Measurements from ENCODE around the gene ZNF462. TPM values are rescaled to one million over a fixed set of nuclear protein-coding genes. Genes with fewer than 3 reads are reported as not detected.

ZNF462 gene
- total and polyA plus RNA-seq, 2 experiments from 2014 or later: 40.0 to 101 TPM

DNA sequence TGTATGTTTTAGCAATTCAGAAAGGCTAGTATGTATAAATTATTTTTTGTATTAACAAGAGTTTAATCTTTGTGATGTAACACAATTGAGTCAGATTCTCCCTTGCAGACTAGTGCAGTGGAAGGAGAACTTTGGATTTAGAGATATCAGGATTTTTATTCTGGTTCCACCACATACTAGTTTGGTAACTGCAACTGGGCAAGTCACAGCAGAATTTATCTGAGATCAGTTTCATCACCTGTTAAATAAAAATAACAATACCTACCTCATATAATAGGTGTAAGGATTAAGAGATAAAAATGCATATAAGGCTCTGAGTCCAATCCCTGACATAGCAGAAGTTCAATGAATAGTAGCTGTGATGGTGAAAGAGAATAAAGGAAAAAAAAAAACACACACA, 34.0 kb upstream of the ZNF462 start:
- DNase-seq (ENCODE audit: low spot score) (no peak), ATAC-seq (no peak)
- Histone ChIP-seq H3K4me1 (ENCODE audit: insufficient read depth) (0 out of 2 replicates have a peak, but pooled peaks cover 2% of the 10 kb centered on the region), H3F3A (replicated peaks; ENCODE audit: low read depth) (no peaks in the 10 kb centered on the region), H3K9me2 (ENCODE audit: insufficient read depth) (0 out of 2 replicates have a peak, but pooled peaks cover 6% of the 10 kb centered on the region), H2AFZ (no peak overlapping the region), H3K36me3 (ENCODE audit: insufficient read depth) (no peaks in the 10 kb centered on the region), H3K4me2 (no peak overlapping the region), H3K27ac (ENCODE audit: low read depth) (no peak overlapping the region), H4K20me1 (replicated peaks; ENCODE audit: insufficient read depth) (no peaks in the 10 kb centered on the region), H3K4me3 (no peak overlapping the region), H3K27me3 (ENCODE audit: insufficient read depth) (no peaks in the 10 kb centered on the region), H3K79me2 (replicated peaks; ENCODE audit: insufficient read depth) (no peaks in the 10 kb centered on the region)
- peaks cover 9% of the 10 kb centered on the region for H3K9me3 Mint-ChIP-seq
- TF ChIP-seq, protein P1, sequence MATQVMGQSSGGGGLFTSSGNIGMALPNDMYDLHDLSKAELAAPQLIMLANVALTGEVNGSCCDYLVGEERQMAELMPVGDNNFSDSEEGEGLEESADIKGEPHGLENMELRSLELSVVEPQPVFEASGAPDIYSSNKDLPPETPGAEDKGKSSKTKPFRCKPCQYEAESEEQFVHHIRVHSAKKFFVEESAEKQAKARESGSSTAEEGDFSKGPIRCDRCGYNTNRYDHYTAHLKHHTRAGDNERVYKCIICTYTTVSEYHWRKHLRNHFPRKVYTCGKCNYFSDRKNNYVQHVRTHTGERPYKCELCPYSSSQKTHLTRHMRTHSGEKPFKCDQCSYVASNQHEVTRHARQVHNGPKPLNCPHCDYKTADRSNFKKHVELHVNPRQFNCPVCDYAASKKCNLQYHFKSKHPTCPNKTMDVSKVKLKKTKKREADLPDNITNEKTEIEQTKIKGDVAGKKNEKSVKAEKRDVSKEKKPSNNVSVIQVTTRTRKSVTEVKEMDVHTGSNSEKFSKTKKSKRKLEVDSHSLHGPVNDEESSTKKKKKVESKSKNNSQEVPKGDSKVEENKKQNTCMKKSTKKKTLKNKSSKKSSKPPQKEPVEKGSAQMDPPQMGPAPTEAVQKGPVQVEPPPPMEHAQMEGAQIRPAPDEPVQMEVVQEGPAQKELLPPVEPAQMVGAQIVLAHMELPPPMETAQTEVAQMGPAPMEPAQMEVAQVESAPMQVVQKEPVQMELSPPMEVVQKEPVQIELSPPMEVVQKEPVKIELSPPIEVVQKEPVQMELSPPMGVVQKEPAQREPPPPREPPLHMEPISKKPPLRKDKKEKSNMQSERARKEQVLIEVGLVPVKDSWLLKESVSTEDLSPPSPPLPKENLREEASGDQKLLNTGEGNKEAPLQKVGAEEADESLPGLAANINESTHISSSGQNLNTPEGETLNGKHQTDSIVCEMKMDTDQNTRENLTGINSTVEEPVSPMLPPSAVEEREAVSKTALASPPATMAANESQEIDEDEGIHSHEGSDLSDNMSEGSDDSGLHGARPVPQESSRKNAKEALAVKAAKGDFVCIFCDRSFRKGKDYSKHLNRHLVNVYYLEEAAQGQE (IDR thresholded peaks at IDR 0.05; ENCODE audit: unreplicated experiment): no peak
- TF ChIP-seq ZNF114 (CRISPR knock-in tag; IDR thresholded peaks at IDR 0.05) (no peak), STAT1 (IDR thresholded peaks at IDR 0.05; ENCODE audit: unreplicated experiment) (no peak), ZNF331 (CRISPR knock-in tag; IDR thresholded peaks at IDR 0.05; ENCODE audit: low read depth) (no peak), CREB1 (CRISPR knock-in tag; IDR thresholded peaks at IDR 0.05; ENCODE audit: low read depth) (no peak), EZH2 (IDR thresholded peaks at IDR 0.05; ENCODE audit: low read depth, unreplicated experiment) (no peak), NANOG (IDR thresholded peaks at IDR 0.05; ENCODE audit: borderline replicate concordance) (no peak), POLR2AphosphoS5 (IDR thresholded peaks at IDR 0.05; ENCODE audit: low read depth) (no peak), JUNB (IDR thresholded peaks at IDR 0.05; ENCODE audit: unreplicated experiment) (no peak), EZH2phosphoT487 (IDR thresholded peaks at IDR 0.05; ENCODE audit: unreplicated experiment) (no peak)
- TF ChIP-seq, protein P2, sequence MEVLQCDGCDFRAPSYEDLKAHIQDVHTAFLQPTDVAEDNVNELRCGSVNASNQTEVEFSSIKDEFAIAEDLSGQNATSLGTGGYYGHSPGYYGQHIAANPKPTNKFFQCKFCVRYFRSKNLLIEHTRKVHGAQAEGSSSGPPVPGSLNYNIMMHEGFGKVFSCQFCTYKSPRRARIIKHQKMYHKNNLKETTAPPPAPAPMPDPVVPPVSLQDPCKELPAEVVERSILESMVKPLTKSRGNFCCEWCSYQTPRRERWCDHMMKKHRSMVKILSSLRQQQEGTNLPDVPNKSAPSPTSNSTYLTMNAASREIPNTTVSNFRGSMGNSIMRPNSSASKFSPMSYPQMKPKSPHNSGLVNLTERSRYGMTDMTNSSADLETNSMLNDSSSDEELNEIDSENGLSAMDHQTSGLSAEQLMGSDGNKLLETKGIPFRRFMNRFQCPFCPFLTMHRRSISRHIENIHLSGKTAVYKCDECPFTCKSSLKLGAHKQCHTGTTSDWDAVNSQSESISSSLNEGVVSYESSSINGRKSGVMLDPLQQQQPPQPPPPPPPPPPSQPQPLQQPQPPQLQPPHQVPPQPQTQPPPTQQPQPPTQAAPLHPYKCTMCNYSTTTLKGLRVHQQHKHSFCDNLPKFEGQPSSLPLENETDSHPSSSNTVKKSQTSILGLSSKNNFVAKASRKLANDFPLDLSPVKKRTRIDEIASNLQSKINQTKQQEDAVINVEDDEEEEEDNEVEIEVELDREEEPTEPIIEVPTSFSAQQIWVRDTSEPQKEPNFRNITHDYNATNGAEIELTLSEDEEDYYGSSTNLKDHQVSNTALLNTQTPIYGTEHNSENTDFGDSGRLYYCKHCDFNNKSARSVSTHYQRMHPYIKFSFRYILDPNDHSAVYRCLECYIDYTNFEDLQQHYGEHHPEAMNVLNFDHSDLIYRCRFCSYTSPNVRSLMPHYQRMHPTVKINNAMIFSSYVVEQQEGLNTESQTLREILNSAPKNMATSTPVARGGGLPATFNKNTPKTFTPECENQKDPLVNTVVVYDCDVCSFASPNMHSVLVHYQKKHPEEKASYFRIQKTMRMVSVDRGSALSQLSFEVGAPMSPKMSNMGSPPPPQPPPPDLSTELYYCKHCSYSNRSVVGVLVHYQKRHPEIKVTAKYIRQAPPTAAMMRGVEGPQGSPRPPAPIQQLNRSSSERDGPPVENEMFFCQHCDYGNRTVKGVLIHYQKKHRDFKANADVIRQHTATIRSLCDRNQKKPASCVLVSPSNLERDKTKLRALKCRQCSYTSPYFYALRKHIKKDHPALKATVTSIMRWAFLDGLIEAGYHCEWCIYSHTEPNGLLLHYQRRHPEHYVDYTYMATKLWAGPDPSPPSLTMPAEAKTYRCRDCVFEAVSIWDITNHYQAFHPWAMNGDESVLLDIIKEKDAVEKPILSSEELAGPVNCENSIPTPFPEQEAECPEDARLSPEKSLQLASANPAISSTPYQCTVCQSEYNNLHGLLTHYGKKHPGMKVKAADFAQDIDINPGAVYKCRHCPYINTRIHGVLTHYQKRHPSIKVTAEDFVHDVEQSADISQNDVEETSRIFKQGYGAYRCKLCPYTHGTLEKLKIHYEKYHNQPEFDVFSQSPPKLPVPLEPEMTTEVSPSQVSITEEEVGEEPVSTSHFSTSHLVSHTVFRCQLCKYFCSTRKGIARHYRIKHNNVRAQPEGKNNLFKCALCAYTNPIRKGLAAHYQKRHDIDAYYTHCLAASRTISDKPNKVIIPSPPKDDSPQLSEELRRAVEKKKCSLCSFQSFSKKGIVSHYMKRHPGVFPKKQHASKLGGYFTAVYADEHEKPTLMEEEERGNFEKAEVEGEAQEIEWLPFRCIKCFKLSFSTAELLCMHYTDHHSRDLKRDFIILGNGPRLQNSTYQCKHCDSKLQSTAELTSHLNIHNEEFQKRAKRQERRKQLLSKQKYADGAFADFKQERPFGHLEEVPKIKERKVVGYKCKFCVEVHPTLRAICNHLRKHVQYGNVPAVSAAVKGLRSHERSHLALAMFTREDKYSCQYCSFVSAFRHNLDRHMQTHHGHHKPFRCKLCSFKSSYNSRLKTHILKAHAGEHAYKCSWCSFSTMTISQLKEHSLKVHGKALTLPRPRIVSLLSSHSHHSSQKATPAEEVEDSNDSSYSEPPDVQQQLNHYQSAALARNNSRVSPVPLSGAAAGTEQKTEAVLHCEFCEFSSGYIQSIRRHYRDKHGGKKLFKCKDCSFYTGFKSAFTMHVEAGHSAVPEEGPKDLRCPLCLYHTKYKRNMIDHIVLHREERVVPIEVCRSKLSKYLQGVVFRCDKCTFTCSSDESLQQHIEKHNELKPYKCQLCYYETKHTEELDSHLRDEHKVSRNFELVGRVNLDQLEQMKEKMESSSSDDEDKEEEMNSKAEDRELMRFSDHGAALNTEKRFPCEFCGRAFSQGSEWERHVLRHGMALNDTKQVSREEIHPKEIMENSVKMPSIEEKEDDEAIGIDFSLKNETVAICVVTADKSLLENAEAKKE (CRISPR knock-in tag; IDR thresholded peaks at IDR 0.05): no peak
- TF ChIP-seq, protein P3, sequence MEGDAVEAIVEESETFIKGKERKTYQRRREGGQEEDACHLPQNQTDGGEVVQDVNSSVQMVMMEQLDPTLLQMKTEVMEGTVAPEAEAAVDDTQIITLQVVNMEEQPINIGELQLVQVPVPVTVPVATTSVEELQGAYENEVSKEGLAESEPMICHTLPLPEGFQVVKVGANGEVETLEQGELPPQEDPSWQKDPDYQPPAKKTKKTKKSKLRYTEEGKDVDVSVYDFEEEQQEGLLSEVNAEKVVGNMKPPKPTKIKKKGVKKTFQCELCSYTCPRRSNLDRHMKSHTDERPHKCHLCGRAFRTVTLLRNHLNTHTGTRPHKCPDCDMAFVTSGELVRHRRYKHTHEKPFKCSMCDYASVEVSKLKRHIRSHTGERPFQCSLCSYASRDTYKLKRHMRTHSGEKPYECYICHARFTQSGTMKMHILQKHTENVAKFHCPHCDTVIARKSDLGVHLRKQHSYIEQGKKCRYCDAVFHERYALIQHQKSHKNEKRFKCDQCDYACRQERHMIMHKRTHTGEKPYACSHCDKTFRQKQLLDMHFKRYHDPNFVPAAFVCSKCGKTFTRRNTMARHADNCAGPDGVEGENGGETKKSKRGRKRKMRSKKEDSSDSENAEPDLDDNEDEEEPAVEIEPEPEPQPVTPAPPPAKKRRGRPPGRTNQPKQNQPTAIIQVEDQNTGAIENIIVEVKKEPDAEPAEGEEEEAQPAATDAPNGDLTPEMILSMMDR (conservative IDR thresholded peaks at IDR 0.05; ENCODE audit: low read depth in 2 of 2): no peak
- TF ChIP-seq, protein P4, sequence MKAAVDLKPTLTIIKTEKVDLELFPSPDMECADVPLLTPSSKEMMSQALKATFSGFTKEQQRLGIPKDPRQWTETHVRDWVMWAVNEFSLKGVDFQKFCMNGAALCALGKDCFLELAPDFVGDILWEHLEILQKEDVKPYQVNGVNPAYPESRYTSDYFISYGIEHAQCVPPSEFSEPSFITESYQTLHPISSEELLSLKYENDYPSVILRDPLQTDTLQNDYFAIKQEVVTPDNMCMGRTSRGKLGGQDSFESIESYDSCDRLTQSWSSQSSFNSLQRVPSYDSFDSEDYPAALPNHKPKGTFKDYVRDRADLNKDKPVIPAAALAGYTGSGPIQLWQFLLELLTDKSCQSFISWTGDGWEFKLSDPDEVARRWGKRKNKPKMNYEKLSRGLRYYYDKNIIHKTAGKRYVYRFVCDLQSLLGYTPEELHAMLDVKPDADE (IDR thresholded peaks at IDR 0.05): no peak
- peaks cover 4% of the 10 kb centered on the region; the same call in 1 of the 3 replicates for H3K36me3 Mint-ChIP-seq (ENCODE audit: low read depth)
- H3K4me1 Mint-ChIP-seq: 0 out of 3 replicates have a peak, but pooled peaks cover 3% of the 10 kb centered on the region
- H3K27ac Mint-ChIP-seq: no peak overlapping the region
- no peaks in the 10 kb centered on the region for H3K27me3 Mint-ChIP-seq (ENCODE audit: insufficient read depth, low read depth, poor library complexity)
- no peak overlapping the region for H3K4me3 Mint-ChIP-seq
